PFSK-1 (cell line): ENCODE data around the gene FURIN. TPM values are rescaled to one million over a fixed set of nuclear protein-coding genes. Genes with fewer than 3 reads are reported as not detected.

Experiments
- FOXP2 ChIP-seq: optimal IDR thresholded peaks from 2 replicates; pipeline ENCODE3; 2011; ENCODE audit warnings: borderline replicate concordance, control low read depth, inconsistent platforms; ENCODE audit not compliant: insufficient read depth; ENCODE audit errors: extremely low read length, extremely low read depth
- POLR2AphosphoS5 ChIP-seq: IDR thresholded peaks from 2 replicates; pipeline ENCODE4 v1.6.1; 2012; ENCODE audit warnings: low read depth, mild to moderate bottlenecking, control low read depth, low read length, moderate library complexity
- REST ChIP-seq, 2 experiments: IDR thresholded peaks; 2 replicates each; pipeline versions ENCODE4 v1.6.1 to v1.8.0; 2011 to 2012; ENCODE audit warnings: low read depth in 2 of 2, low read length in 2 of 2, control low read depth in 1 of 2, inconsistent platforms in 1 of 2, mild to moderate bottlenecking in 1 of 2, moderate library complexity in 1 of 2; ENCODE audit not compliant: insufficient read depth in 1 of 2
- SIN3A ChIP-seq: IDR thresholded peaks from 2 replicates; pipeline ENCODE4 v1.6.1; 2012; ENCODE audit warnings: mild to moderate bottlenecking, low read length, moderate library complexity, borderline replicate concordance; ENCODE audit not compliant: insufficient read depth
- TAF1 ChIP-seq: IDR thresholded peaks from 2 replicates; pipeline ENCODE4 v1.6.1; 2012; ENCODE audit warnings: low read length, control low read depth, borderline replicate concordance; ENCODE audit not compliant: insufficient read depth
- polyA plus RNA-seq: library from polyadenylated mRNA; unstranded; fragments of >200 nt; gene quantifications from one replicate; pipeline ENCODE4 v1.2.1, GENCODE V29; 2012; ENCODE audit warnings: low read depth, missing spikeins; ENCODE audit not compliant: insufficient read length

FURIN gene
- polyA plus RNA-seq: 114 TPM

GRCh38 chr15:90868261-90868689, at the start of gene FURIN:
Gene FURIN (plus strand): TSS chr15:90868588. CDS start chr15:90875741, 7,153 bp downstream.
- TF ChIP-seq FOXP2 (no peak), TAF1 (no peak), REST (IDR thresholded peaks at IDR 0.05; ENCODE audit: insufficient read depth in 1 of 2, low read depth in 2 of 2, low read length in 2 of 2) (no peak), SIN3A (no peak), POLR2AphosphoS5 (no peak)

GRCh38 chr15:90819390-90819789, 49.0 kb upstream of the FURIN start:
- TF ChIP-seq SIN3A: no peak
- TF ChIP-seq TAF1: no peak

GRCh38 chr15:90819850-90820249, 48.5 kb upstream of the FURIN start:
- TF ChIP-seq FOXP2: no peak
- TF ChIP-seq TAF1: no peak
- no peak for TF ChIP-seq SIN3A
- no peak for TF ChIP-seq POLR2AphosphoS5
- TF ChIP-seq REST (IDR thresholded peaks at IDR 0.05; ENCODE audit: insufficient read depth in 1 of 2, low read depth in 2 of 2, low read length in 2 of 2): no peak

GRCh38 chr15:90820481-90820880, 47.9 kb upstream of the FURIN start:
- no peak for TF ChIP-seq SIN3A
- TF ChIP-seq FOXP2: no peak
- no peak for TF ChIP-seq TAF1
- TF ChIP-seq REST (IDR thresholded peaks at IDR 0.05; ENCODE audit: insufficient read depth in 1 of 2, low read depth in 2 of 2, low read length in 2 of 2): no peak
- no peak for TF ChIP-seq POLR2AphosphoS5

GRCh38 chr15:90822204-90822955, 46.0 kb upstream of the FURIN start:
- TF ChIP-seq REST (IDR thresholded peaks at IDR 0.05; ENCODE audit: insufficient read depth in 1 of 2, low read depth in 2 of 2, low read length in 2 of 2) (no peak), FOXP2 (no peak), POLR2AphosphoS5 (no peak), SIN3A (no peak), TAF1 (no peak)
